ENCODE measurements around the gene PRDM15.

PRDM15 gene

DNA sequence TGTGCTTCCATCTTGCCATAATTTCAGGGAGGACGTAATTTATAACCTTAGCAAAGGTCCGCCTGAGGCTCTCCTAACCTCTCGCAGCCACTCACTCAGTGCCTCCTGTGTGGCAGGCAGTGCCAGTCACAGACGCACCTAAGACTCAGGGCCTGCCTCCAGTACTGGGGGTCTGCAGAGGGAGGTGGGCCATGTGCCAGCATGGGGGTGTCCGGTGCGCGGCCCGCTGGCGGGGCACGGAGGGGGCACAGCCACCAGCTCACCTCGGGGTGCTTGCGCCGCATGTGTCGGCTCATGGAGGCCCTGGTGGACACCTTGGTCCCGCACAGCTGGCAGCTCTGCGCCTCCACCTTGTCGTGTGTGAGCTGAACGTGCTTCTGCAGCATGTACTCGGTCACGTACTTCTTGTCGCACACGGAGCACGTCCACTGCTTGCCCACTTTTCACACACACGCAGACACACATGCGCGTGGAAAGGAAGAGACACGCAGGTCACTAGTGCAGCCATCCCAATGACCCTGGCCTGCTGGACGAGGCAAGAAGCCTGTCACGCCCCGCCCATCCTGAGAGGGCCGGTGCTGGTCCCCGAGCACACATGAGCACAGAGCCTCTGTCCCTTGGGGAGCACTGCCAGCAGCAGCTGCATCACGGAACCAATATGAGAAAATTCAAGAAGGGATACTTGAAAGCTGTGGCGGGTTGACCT, 69.1 kb downstream of the PRDM15 start:
- H3K9ac ChIP-seq (ENCODE audit: low read depth in 1 of 2, low read length in 2 of 2): no peak overlapping the region
- H3K4me1 ChIP-seq (ENCODE audit: control insufficient read depth in 1 of 2, insufficient read depth in 2 of 2, low read length in 2 of 2): no peaks in the 10 kb centered on the region
- no peak overlapping the region for H3K4me3 ChIP-seq (ENCODE audit: low read depth in 1 of 2, low read length in 2 of 2)
- no peak overlapping the region for H3K27ac ChIP-seq (ENCODE audit: low read depth, low read length)
- no peaks in the 10 kb centered on the region for H3K9me3 ChIP-seq (ENCODE audit: control insufficient read depth in 1 of 2, low read length in 2 of 2)
- no peaks in the 10 kb centered on the region for H3K27me3 ChIP-seq (ENCODE audit: control insufficient read depth in 1 of 2, insufficient read depth in 2 of 2, low read length in 2 of 2)
- H3K36me3 ChIP-seq (ENCODE audit: control insufficient read depth in 1 of 2, insufficient read depth in 2 of 2, low read length in 2 of 2): peaks cover 21 to 38% of the 10 kb centered on the region in 2 donors

- H3K9me3 ChIP-seq (ENCODE audit: control insufficient read depth in 1 of 2, low read length in 2 of 2): no peaks in the 10 kb centered on the region
These were observed 70.3 kb downstream of the PRDM15 start for GRCh38 chr21:41808846-41809245.

DNA sequence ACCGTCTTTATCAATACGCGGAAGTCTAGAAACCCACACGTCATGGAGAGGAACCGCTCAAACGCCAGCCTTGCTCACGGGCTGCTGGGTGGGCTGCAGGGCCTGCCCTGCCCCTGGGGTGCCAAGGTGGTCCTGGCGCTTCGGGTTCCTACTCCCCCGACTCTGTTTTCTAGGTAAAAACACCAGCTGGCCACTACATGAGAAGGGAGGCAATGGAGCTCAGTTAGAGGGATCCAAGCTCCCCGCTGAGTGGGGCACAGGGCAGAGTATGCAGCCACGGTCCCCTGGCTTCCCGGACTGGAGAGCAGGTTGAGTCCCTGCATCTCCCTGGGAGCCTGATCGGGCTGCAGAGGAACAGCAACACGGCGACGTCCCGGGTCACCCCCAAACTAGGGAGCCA, 71.0 kb downstream of the PRDM15 start:
- H3K4me1 ChIP-seq (ENCODE audit: control insufficient read depth in 1 of 2, insufficient read depth in 2 of 2, low read length in 2 of 2): peaks cover 0 to 4% of the 10 kb centered on the region in 2 donors
- H3K4me3 ChIP-seq (ENCODE audit: low read depth in 1 of 2, low read length in 2 of 2): no peak overlapping the region
- no peak overlapping the region for H3K9ac ChIP-seq (ENCODE audit: low read depth in 1 of 2, low read length in 2 of 2)
- no peaks in the 10 kb centered on the region for H3K27me3 ChIP-seq (ENCODE audit: control insufficient read depth in 1 of 2, insufficient read depth in 2 of 2, low read length in 2 of 2)
- H3K36me3 ChIP-seq (ENCODE audit: control insufficient read depth in 1 of 2, insufficient read depth in 2 of 2, low read length in 2 of 2): peaks cover 13 to 41% of the 10 kb centered on the region in 2 donors
- no peaks in the 10 kb centered on the region for H3K9me3 ChIP-seq (ENCODE audit: control insufficient read depth in 1 of 2, low read length in 2 of 2)
- H3K27ac ChIP-seq (ENCODE audit: low read depth, low read length): no peak overlapping the region

More at GRCh38 chr21:41808846-41809245, 70.3 kb downstream of the PRDM15 start:
- H3K4me1 ChIP-seq (ENCODE audit: control insufficient read depth in 1 of 2, insufficient read depth in 2 of 2, low read length in 2 of 2): no peaks in the 10 kb centered on the region
- H3K27me3 ChIP-seq (ENCODE audit: control insufficient read depth in 1 of 2, insufficient read depth in 2 of 2, low read length in 2 of 2): no peaks in the 10 kb centered on the region
- H3K9ac ChIP-seq (ENCODE audit: low read depth in 1 of 2, low read length in 2 of 2): no peak overlapping the region
- H3K4me3 ChIP-seq (ENCODE audit: low read depth in 1 of 2, low read length in 2 of 2): no peak overlapping the region
- H3K36me3 ChIP-seq (ENCODE audit: control insufficient read depth in 1 of 2, insufficient read depth in 2 of 2, low read length in 2 of 2): peaks cover 18 to 40% of the 10 kb centered on the region in 2 donors
- H3K27ac ChIP-seq (ENCODE audit: low read depth, low read length): no peak overlapping the region

GRCh38 chr21:41806773-41807172, 72.4 kb downstream of the PRDM15 start:
- Histone ChIP-seq H3K27me3 (ENCODE audit: control insufficient read depth in 1 of 2, insufficient read depth in 2 of 2, low read length in 2 of 2) (no peaks in the 10 kb centered on the region), H3K4me1 (ENCODE audit: control insufficient read depth in 1 of 2, insufficient read depth in 2 of 2, low read length in 2 of 2) (peaks cover 0 to 4% of the 10 kb centered on the region in 2 donors), H3K36me3 (ENCODE audit: control insufficient read depth in 1 of 2, insufficient read depth in 2 of 2, low read length in 2 of 2) (peaks cover 11 to 44% of the 10 kb centered on the region in 2 donors), H3K9me3 (ENCODE audit: control insufficient read depth in 1 of 2, low read length in 2 of 2) (no peaks in the 10 kb centered on the region), H3K4me3 (ENCODE audit: low read depth in 1 of 2, low read length in 2 of 2) (no peak overlapping the region), H3K9ac (ENCODE audit: low read depth in 1 of 2, low read length in 2 of 2) (no peak overlapping the region), H3K27ac (ENCODE audit: low read depth, low read length) (no peak overlapping the region)

DNA sequence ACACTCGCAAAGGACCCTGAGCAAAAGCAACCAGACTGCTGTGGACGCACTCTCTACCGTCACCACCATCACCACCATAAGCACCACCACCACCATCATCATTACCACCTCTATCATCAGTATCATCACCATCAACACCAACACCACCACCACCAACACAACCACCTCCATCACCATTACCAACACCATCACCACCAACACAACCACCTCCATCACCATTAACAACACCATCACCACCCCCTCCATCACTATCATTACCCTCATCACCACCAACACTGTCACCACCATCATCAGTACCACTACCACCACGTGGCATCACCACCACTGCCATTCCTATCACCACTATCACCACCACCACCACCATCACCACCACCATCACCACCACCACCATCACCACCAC, 73.5 kb downstream of the PRDM15 start:
- H3K9ac ChIP-seq (ENCODE audit: low read depth in 1 of 2, low read length in 2 of 2): no peak overlapping the region
- peaks cover 0 to 4% of the 10 kb centered on the region in 2 donors for H3K4me1 ChIP-seq (ENCODE audit: control insufficient read depth in 1 of 2, insufficient read depth in 2 of 2, low read length in 2 of 2)
- peaks cover 12 to 50% of the 10 kb centered on the region in 2 donors for H3K36me3 ChIP-seq (ENCODE audit: control insufficient read depth in 1 of 2, insufficient read depth in 2 of 2, low read length in 2 of 2)
- H3K27ac ChIP-seq (ENCODE audit: low read depth, low read length): no peak overlapping the region
- H3K4me3 ChIP-seq (ENCODE audit: low read depth in 1 of 2, low read length in 2 of 2): no peak overlapping the region
- no peaks in the 10 kb centered on the region for H3K9me3 ChIP-seq (ENCODE audit: control insufficient read depth in 1 of 2, low read length in 2 of 2)
- H3K27me3 ChIP-seq (ENCODE audit: control insufficient read depth in 1 of 2, insufficient read depth in 2 of 2, low read length in 2 of 2): no peaks in the 10 kb centered on the region

- Histone ChIP-seq H3K9me3 (ENCODE audit: control insufficient read depth in 1 of 2, low read length in 2 of 2) (no peaks in the 10 kb centered on the region), H3K36me3 (ENCODE audit: control insufficient read depth in 1 of 2, insufficient read depth in 2 of 2, low read length in 2 of 2) (peaks cover 8 to 50% of the 10 kb centered on the region in 2 donors), H3K27ac (ENCODE audit: low read depth, low read length) (no peak overlapping the region), H3K27me3 (ENCODE audit: control insufficient read depth in 1 of 2, insufficient read depth in 2 of 2, low read length in 2 of 2) (no peaks in the 10 kb centered on the region), H3K9ac (ENCODE audit: low read depth in 1 of 2, low read length in 2 of 2) (no peak overlapping the region), H3K4me1 (ENCODE audit: control insufficient read depth in 1 of 2, insufficient read depth in 2 of 2, low read length in 2 of 2) (peaks cover 0 to 4% of the 10 kb centered on the region in 2 donors), H3K4me3 (ENCODE audit: low read depth in 1 of 2, low read length in 2 of 2) (no peak overlapping the region)
These were observed 74.1 kb downstream of the PRDM15 start for GRCh38 chr21:41805038-41805437.

DNA sequence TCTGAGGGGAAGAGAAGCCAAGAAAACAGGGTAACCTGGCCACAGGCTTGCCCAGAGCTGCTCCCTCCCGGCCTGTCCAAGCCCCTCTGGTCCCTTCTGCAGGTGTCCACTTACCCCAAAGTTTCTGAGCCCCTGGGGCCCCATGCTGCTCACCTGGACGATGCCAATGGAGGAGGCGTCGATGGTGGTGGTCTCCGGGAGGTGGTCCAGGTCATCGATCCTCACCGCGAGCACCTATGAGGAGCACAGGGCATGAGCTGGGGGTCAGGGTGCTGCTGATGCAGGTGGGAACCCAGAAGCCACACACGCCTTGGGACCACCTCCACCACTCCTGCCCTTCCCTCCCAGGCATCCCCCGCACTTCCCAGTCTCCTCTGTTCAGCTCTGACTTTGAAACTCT, 74.8 kb downstream of the PRDM15 start:
- peaks cover 10 to 50% of the 10 kb centered on the region in 2 donors for H3K36me3 ChIP-seq (ENCODE audit: control insufficient read depth in 1 of 2, insufficient read depth in 2 of 2, low read length in 2 of 2)

GRCh38 chr21:41803316-41803715, 75.8 kb downstream of the PRDM15 start:
- Histone ChIP-seq H3K9ac (ENCODE audit: low read depth in 1 of 2, low read length in 2 of 2) (no peak overlapping the region), H3K4me1 (ENCODE audit: control insufficient read depth in 1 of 2, insufficient read depth in 2 of 2, low read length in 2 of 2) (peaks cover 0 to 4% of the 10 kb centered on the region in 2 donors), H3K36me3 (ENCODE audit: control insufficient read depth in 1 of 2, insufficient read depth in 2 of 2, low read length in 2 of 2) (peaks cover 10 to 50% of the 10 kb centered on the region in 2 donors), H3K4me3 (ENCODE audit: low read depth in 1 of 2, low read length in 2 of 2) (no peak overlapping the region), H3K27ac (ENCODE audit: low read depth, low read length) (no peak overlapping the region), H3K27me3 (ENCODE audit: control insufficient read depth in 1 of 2, insufficient read depth in 2 of 2, low read length in 2 of 2) (no peaks in the 10 kb centered on the region), H3K9me3 (ENCODE audit: control insufficient read depth in 1 of 2, low read length in 2 of 2) (no peaks in the 10 kb centered on the region)

More for the DNA sequence above, 74.8 kb downstream of the PRDM15 start:
- H3K9ac ChIP-seq (ENCODE audit: low read depth in 1 of 2, low read length in 2 of 2): no peak overlapping the region
- H3K9me3 ChIP-seq (ENCODE audit: control insufficient read depth in 1 of 2, low read length in 2 of 2): no peaks in the 10 kb centered on the region
- no peak overlapping the region for H3K27ac ChIP-seq (ENCODE audit: low read depth, low read length)
- peaks cover 0 to 4% of the 10 kb centered on the region in 2 donors for H3K4me1 ChIP-seq (ENCODE audit: control insufficient read depth in 1 of 2, insufficient read depth in 2 of 2, low read length in 2 of 2)
- no peak overlapping the region for H3K4me3 ChIP-seq (ENCODE audit: low read depth in 1 of 2, low read length in 2 of 2)
- H3K27me3 ChIP-seq (ENCODE audit: control insufficient read depth in 1 of 2, insufficient read depth in 2 of 2, low read length in 2 of 2): no peaks in the 10 kb centered on the region

DNA sequence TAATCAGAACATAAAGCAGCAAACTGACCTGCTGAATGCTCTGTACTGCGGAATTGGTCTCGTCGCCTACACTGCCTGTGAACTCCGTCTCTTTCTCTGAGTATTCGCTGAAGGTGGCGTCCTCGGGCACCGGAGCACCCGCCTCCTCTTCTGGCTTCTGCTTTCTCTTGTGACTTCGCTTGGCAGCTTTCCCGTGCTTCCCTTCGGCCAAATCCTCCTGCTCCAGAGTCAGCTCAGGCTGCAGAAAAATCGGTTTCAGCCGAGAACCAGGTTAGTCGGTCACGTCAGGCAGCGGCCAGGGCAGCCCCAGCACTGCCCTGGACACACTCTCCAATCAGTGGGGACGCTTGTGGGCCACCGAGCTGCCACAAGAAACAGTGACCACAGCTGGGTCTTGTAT, 76.5 kb downstream of the PRDM15 start:
- H3K36me3 ChIP-seq (ENCODE audit: control insufficient read depth in 1 of 2, insufficient read depth in 2 of 2, low read length in 2 of 2): peaks cover 10 to 52% of the 10 kb centered on the region in 2 donors
- no peak overlapping the region for H3K4me3 ChIP-seq (ENCODE audit: low read depth in 1 of 2, low read length in 2 of 2)
- no peak overlapping the region for H3K27ac ChIP-seq (ENCODE audit: low read depth, low read length)
- peaks cover 0 to 4% of the 10 kb centered on the region in 2 donors for H3K4me1 ChIP-seq (ENCODE audit: control insufficient read depth in 1 of 2, insufficient read depth in 2 of 2, low read length in 2 of 2)
- no peak overlapping the region for H3K9ac ChIP-seq (ENCODE audit: low read depth in 1 of 2, low read length in 2 of 2)
- H3K9me3 ChIP-seq (ENCODE audit: control insufficient read depth in 1 of 2, low read length in 2 of 2): no peaks in the 10 kb centered on the region
- H3K27me3 ChIP-seq (ENCODE audit: control insufficient read depth in 1 of 2, insufficient read depth in 2 of 2, low read length in 2 of 2): no peaks in the 10 kb centered on the region

DNA sequence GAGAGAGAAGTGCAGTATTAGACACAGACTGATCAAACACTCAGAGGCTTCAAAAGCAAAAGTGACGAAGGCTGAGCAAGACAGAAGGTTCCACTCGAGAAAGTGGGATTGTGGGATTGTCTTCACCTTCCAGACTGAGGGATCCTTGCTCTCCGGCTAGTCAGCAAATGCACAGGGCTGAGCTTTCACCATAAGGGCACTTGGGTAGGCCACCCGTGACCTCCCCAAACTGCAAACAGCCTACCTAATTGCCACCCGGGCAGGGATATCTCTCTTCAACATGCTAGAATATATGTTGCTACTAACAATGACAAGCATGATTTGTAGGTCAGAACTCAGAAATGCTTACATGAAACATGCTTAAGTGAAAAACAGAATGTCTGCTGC, 77.0 kb downstream of the PRDM15 start:
- no peak overlapping the region for H3K9ac ChIP-seq (ENCODE audit: low read depth in 1 of 2, low read length in 2 of 2)
- H3K27ac ChIP-seq (ENCODE audit: low read depth, low read length): no peak overlapping the region
- peaks cover 10 to 52% of the 10 kb centered on the region in 2 donors for H3K36me3 ChIP-seq (ENCODE audit: control insufficient read depth in 1 of 2, insufficient read depth in 2 of 2, low read length in 2 of 2)
- peaks cover 0 to 4% of the 10 kb centered on the region in 2 donors for H3K4me1 ChIP-seq (ENCODE audit: control insufficient read depth in 1 of 2, insufficient read depth in 2 of 2, low read length in 2 of 2)
- no peaks in the 10 kb centered on the region for H3K27me3 ChIP-seq (ENCODE audit: control insufficient read depth in 1 of 2, insufficient read depth in 2 of 2, low read length in 2 of 2)
- no peaks in the 10 kb centered on the region for H3K9me3 ChIP-seq (ENCODE audit: control insufficient read depth in 1 of 2, low read length in 2 of 2)
- no peak overlapping the region for H3K4me3 ChIP-seq (ENCODE audit: low read depth in 1 of 2, low read length in 2 of 2)
